NCI-H1092 (cell line): ENCODE measurements around the gene TGFBR1.

ENCODE experiments used
- DNase-seq: peaks from one replicate; lab custom pipeline; 2025; lab: John Stamatoyannopoulos, UW

TGFBR1 gene

DNA sequence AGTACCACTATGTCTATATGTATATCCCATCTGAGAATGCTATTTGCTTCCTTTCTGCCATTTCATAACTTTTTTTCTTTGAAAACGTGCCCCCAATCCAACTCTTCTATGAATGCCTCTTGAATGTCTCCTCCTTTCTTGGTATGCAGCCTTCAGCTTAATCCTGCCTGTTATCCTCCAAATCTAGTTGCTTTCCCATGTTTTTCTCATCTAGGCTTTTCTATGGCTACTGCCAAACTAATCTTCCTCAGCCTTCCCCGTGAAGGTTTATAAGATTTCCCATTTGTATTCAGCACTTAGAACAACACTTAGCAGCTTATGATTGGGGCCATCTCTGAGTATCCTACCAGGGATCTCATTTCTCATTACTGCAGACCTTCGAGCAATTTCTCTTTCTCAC, 2.5 kb downstream of the TGFBR1 start:
- no peak for DNase-seq

GRCh38 chr9:99108131-99108530, 3.2 kb downstream of the TGFBR1 start:
- DNase-seq: no peak

GRCh38 chr9:99109522-99109921, 4.6 kb downstream of the TGFBR1 start:
- DNase-seq: no peak

GRCh38 chr9:99112750-99113413, 8.0 kb downstream of the TGFBR1 start:
- no peak for DNase-seq

DNA sequence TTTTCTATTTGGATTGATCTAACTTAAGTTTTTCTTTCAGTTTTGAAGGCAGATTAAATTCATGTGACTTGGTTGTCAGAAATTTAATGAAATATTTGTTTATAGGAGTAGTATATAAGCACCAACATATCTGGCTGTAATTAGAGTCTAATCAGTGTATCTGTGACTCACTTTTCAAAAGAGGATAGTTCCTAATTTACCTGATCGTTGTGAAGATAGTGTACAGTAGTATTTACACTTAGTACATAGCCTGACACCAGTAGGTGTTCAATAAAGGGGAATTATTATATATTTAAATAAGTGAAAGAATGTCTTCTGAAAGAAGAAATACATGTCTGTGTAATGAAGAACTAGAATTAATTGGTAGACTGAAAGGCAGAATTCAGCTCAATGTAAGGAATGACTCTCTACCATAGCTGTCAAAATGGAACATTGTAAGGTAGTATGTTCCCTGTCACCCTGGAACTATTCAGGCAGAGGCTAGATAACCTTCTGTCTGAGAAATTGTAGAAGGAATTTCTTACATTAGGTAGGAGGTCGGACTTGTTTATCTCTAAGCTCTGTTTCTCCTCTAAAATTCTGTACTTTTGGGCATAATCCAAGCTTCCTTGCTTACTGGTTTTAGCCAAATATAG, 8.6 kb downstream of the TGFBR1 start:
- DNase-seq: no peak

- DNase-seq: no peak
Observed at GRCh38 chr9:99114049-99114440, 9.1 kb downstream of the TGFBR1 start.

DNA sequence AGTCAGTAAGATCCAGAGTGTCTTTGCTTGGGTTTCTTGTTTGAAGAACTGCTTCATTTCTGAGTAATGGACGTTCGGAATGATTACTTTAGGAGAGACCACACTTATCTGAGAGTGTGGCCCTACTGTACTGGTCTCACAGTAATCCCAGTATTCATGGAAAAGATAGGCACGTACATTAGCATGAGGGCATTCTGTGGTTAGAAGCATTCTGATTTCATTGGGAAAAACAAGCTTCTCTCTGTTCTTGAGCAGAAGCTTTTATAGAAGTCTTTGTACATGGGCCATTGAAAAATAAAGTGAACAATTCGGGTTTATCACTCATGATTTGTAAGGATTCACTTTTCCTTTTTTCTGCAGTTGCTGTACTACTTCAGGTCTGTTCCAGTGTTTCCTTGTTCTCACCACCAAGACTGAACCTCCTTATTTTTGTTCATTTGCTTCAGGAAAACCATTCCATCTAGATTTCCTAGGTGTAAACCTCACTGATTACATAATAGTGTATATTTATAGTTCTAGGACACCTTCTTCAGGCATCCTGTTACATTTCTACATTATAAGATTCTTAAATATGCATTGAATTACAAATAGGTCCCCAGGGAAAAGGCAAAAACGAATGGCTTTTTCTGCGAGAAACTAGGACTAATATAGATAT, 10.1 kb downstream of the TGFBR1 start:
- no peak for DNase-seq

DNA sequence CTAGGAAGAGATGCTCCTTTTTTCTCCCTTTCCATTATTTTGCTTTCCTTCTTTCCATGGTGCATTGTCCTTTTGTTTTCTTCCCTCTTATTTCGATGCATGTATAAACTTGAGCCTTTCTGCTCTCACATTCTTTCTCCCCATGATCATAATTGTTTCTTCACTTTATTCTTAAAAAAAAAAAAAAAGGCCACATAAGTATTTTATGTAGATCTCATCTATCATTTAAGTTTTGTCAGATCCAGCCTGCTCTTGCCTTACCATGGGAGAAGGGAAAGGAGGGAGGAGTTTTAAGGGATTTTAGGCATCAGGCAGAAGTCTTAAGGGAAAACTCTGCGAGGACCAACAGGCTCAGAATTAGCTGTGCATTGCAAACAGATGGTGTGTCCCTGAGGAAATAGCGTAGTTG, 11.1 kb downstream of the TGFBR1 start:
- DNase-seq: no peak

GRCh38 chr9:99118782-99119466, 14.0 kb downstream of the TGFBR1 start:
- no peak for DNase-seq

DNA sequence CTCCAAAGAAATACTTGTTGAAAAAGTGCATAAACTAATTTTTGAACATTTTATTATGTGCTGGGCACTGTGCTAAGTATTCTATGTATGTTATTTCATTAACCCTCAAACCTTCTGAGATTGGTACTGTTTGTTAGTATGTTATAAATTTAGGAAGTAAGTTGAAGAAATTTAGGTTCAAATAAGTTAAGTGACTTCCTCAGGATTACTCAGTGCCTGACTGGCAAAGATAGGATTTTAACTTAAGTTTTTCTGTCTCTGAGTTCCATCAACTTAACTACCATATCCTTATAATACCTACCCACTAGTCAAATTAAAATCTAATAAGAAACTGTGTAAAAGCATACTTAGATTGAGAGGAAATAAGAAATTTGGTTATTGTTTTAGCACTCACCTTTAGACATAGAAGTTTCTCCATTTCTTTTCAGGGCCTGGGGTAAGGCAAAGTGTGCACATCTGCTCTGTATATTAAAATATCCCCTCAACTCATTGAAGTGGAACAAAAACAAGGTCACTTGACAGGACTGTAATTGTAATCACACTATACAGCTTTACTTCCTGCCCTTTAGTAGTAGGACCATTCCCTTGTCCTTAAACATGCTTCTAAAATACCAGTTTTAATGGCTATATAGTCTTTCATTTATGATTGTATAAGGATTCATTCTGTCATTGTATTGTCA, 15.2 kb downstream of the TGFBR1 start:
- DNase-seq: no peak

DNA sequence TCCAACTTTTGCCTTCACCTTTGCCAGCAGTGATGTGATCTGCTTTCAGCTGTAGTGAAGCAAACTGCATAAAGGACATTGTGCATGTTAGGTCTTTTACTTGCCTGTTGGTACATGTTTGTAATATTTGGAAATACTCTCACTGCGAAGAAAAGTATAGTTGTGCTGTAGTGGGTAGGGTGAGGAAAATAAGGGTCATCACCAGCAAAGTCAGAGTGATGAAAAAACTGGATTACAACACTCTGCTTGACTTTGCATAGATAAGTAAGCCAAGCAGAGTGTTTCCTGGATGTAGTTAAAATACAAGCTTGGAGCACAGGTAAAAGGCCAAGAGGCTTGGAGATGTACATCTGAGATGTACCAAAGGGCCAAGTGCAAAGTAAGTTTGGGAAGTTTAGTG, 16.7 kb downstream of the TGFBR1 start:
- DNase-seq: no peak

DNA sequence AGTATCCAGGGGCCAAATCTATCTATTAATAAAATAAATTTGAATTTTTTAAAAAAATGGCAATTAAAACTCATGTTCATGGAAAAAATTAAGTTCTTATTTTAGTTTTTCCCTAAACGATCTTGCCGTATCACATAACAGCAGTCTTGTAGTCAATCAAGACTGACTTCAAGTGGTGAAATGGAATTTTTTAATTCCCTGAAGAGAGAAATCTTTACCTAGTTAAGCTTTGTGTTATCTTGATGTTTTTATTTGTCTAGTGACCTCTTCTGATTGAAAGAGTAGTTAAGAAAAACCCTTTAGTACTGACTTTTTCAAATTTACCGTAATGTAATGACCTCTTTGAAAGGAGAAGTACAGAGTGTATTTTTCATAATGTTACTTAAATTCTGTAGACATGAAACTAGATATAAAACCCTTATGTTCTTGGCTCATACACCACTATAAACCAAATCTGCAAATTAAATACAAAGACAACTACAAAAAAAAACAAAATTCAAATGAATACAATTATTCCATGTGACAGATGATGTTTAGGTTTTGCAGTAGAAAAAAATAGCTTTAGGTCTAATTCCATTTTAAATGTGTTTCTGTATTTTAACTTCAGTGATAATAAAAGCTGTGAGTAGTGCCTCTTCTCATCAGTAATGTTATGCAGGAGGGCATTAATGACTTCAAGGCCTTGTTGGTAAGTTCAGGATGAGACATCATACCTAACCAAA, 19.8 kb downstream of the TGFBR1 start:
- DNase-seq: no peak

DNA sequence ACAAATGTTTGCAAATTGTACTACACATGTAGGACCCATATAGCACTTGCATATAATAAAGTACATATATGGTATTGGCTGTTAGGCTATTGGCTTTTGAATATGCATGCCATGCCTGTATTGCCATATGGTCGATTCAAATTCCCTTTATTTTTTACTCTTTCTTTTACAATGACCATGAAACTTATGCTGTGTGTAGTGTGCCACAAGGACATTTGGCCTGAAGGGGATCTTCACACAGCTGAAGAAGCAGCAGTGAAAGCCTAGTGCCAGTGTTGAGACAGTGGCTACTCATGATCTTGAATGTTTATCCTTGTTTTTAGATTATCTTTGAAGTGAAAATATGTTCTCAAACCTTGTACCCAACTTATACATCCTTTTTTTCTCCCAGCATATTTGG, 20.5 kb downstream of the TGFBR1 start:
- DNase-seq: no peak

GRCh38 chr9:99126312-99126711, 21.4 kb downstream of the TGFBR1 start:
- DNase-seq: no peak

DNA sequence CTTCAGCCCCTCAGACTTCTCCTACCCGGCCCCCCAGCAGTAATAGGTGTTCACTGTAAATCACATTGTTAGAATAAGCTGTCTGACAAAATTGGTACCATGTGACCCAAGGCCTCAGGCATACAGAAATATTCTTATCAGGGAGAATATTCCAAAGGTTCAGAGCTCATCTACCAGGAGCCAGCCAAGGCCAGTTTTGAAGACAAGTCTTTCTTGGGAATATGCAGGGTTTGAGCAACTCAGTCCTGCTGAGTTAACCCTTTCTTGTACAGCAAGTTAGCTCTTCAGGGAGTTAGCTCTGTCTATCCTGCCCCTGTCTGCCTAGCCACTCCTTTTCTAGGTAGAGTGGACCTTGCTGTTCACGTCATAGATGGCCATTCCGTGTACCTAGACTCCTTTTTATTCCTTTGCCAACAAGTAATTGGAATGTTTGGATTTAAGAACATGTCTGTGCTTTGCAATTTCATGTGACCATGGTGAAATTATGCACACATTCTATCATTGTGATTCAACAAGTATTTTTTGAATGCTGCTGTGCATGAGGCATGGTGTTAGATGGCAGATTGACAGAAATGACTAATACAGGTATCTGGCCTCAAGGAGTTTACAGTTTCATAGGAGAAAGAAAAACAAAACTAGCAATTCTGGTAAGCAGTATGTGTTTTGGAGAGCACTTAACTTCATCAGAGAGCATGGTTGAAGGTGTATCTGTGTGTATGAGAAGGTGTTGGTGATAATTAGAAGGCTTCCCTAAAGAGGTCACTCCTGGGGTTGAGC, 22.6 kb downstream of the TGFBR1 start:
- no peak for DNase-seq

DNA sequence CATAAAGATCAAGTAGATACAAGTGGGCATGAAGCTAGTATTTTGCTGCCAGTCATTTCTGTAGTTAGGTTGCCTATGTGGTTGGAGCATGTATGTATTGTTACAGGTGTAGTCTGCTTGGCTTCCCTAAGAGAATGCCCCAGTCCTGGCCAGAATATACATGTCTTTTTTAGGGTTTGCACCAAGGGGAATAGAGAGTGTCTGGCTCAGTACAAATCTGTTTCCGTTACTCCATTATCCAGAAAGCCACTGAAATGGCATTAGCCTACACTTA, 23.2 kb downstream of the TGFBR1 start:
- no peak for DNase-seq

- DNase-seq: no peak
Observed at GRCh38 chr9:99129091-99129490, 24.2 kb downstream of the TGFBR1 start.

DNA sequence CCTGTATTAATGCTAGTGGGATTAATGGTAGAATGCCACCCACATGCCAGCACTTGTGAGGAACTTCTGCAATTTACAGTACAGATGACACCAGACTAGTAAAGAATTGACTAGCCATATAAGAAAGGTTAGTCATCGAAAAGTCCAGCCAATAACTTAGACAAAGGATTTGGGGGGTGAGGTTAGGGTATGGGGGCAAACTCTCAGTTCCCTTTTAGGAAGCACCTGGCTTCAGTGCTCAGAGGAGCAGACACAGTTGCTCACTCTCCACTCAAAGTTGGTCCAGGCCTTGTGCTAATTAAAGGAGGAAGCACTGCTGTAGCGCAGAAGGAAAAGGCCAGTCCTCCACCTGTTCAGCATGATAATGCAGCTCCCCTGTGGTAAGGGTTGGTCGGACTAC, 25.2 kb downstream of the TGFBR1 start:
- DNase-seq: no peak

DNA sequence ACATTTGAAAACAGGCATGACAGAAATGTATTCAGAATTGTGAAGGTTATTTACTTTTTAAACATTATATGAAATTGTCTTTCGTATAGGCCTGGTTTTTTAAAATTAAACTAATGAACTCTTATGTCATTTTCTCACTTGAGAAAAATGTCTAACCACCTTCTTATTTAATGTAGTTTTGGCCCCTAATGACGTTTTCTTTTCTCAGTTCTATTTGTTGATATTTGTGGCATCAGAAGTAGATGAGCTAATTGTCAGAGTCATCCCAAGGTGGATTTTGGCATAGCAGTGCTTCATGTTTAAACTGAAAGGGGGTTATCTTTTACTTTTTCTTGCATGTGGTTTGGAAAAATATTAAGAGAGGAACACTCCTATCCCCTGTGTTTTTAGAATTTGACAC, 28.2 kb downstream of the TGFBR1 start:
- DNase-seq: no peak

DNA sequence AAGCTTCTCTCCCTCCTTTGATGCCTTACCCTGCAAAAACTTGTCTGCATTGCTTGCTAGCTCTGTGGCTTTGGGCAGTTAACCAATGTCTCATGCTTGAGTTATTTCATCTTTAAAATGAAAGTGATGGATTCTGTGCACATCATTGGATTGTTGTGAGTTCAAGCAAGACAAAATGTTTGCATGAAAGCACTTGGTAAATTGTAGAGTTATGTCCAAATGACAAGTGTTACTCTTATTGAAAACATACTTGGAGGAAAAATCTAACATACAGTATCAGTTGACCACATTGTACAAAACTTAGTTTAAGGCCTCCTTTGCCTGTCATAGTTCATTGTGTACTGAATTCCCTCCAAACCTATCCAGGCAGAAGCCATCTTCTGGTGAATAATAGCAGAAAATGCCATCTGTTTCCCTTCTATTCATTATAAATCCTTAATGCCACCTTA, 30.0 kb downstream of the TGFBR1 start:
- DNase-seq: no peak

GRCh38 chr9:99135456-99135855, 30.5 kb downstream of the TGFBR1 start:
- no peak for DNase-seq
